Panc1 (cell line): ENCODE results near the gene PRRX1. TPM values are rescaled to one million over a fixed set of nuclear protein-coding genes. Genes with fewer than 3 reads are reported as not detected.

ENCODE experiments used
- ATAC-seq: fragments of 200-7000 bp; cut with Tn5 transposase; 2 replicates; pipeline ENCODE4 v1.9.1; 2020; ENCODE audit warnings: mild to moderate bottlenecking, moderate library complexity
- BruUV-seq: library from RNA; stranded (reverse); fragments of 400-500 nt; replicated peaks from 2 replicates; lab custom pipeline; 2021; lab: Mats Ljungman, UMichigan
- CTCF ChIA-PET: fragments of 300-600 bp; sonication (Branson Sonifier 250); formaldehyde crosslinking; loops from one replicate; lab custom pipeline; 2022; ENCODE audit warnings: antibody characterized with exemption; lab: Charles Lee
- POLR2A ChIA-PET: fragments of 300-600 bp; sonication (Branson Sonifier 250); formaldehyde crosslinking; loops from one replicate; lab custom pipeline; 2022; ENCODE audit warnings: antibody characterized with exemption; lab: Charles Lee
- DNase-seq: peaks from one replicate; pipeline ENCODE4 v3.0.0-alpha.2; 2010; ENCODE audit warnings: low read depth, low spot score
- H3K27ac ChIP-seq: 2 replicates; pipeline ENCODE4 v1.5.1; 2011; ENCODE audit warnings: mild to moderate bottlenecking, low read length, inconsistent platforms
- H3K27me3 ChIP-seq: fragments of 200-500 bp; sonication (Bioruptor generic); 2 replicates; pipeline ENCODE4 v1.6.0; 2014; ENCODE audit warnings: low read length, inconsistent platforms; ENCODE audit not compliant: control insufficient read depth, insufficient read depth
- H3K36me3 ChIP-seq: fragments of 200-500 bp; sonication (Bioruptor generic); 2 replicates; pipeline ENCODE4 v1.5.1; 2014; ENCODE audit warnings: inconsistent platforms, mild to moderate bottlenecking, low read length, moderate library complexity; ENCODE audit not compliant: control insufficient read depth, insufficient read depth
- H3K4me1 ChIP-seq: 2 replicates; pipeline ENCODE4 v1.5.1; 2011; ENCODE audit warnings: inconsistent platforms, mild to moderate bottlenecking, low read length, moderate library complexity; ENCODE audit not compliant: control insufficient read depth, insufficient read depth
- H3K4me3 ChIP-seq, 2 experiments: 2 replicates each; pipeline ENCODE4 v1.5.1; 2011 to 2012; ENCODE audit warnings: low read depth in 2 of 2, low read length in 2 of 2, mild to moderate bottlenecking in 2 of 2, inconsistent platforms in 1 of 2, moderate library complexity in 1 of 2
- H3K9me3 ChIP-seq: fragments of 200-500 bp; sonication (Bioruptor generic); 2 replicates; pipeline ENCODE4 v1.5.1; 2014; ENCODE audit warnings: low read depth, mild to moderate bottlenecking, inconsistent platforms, low read length, moderate library complexity; ENCODE audit not compliant: control insufficient read depth, insufficient read depth
- POLR2AphosphoS5 ChIP-seq: IDR thresholded peaks from 2 replicates; pipeline ENCODE4 v1.6.1; 2012; ENCODE audit warnings: mild to moderate bottlenecking, low read depth, low read length, moderate library complexity
- SIN3A ChIP-seq: IDR thresholded peaks from 2 replicates; pipeline ENCODE4 v1.6.1; 2012; ENCODE audit warnings: low read depth, mild to moderate bottlenecking, low read length, moderate library complexity, borderline replicate concordance; ENCODE audit not compliant: insufficient read depth
- TCF7L2 ChIP-seq: IDR thresholded peaks from 2 replicates; pipeline ENCODE4 v1.6.1; 2011; ENCODE audit warnings: mild to moderate bottlenecking, low read depth, low read length, inconsistent platforms
- in situ Hi-C: cut with HindIII; loops from 2 replicates; pipeline ENCODE4 v1.10.0; 2016; ENCODE audit warnings: low sequenced_read_pairs, low pct_unique_long_range_greater_than_20kb
- intact Hi-C: fragments of 100-400 bp; cut with micrococcal nuclease; formaldehyde crosslinking; loops from one replicate; pipeline ENCODE4 v1.10.0; 2022; ENCODE audit not compliant: unreplicated experiment
- total RNA-seq: library from RNA; stranded (reverse); gene quantifications from one replicate; pipeline ENCODE4 v1.2.1, GENCODE V29; 2021; ENCODE audit not compliant: unreplicated experiment
- TF ChIP-seq, protein P1 (sequence below): fragments of 450-650 bp; IDR thresholded peaks from 2 replicates; pipeline ENCODE4 v1.5.1; 2017; ENCODE audit warnings: mild to moderate bottlenecking
- TF ChIP-seq, protein P2 (sequence below), 2 experiments: IDR thresholded peaks; 2 replicates each; pipeline ENCODE4 v1.6.1; 2011 to 2012; ENCODE audit warnings: low read depth in 2 of 2, control low read depth in 1 of 2, low read length in 1 of 2, mild to moderate bottlenecking in 1 of 2, moderate library complexity in 1 of 2; ENCODE audit not compliant: insufficient read depth in 1 of 2

The PRRX1 gene
- total RNA-seq, 1 experiment from 2014 or later, result 0.69 TPM

GRCh38 chr1:170691258-170691657 lies 27.3 kb downstream of the PRRX1 start:
- CTCF ChIA-PET, result no interaction called here
- no peaks in the 10 kb centered on the region for H3K36me3 ChIP-seq
- no peak for DNase-seq
- H3K9me3 ChIP-seq, result no peaks in the 10 kb centered on the region
- in situ Hi-C loops (no loop called here), intact Hi-C loops (no loop called here)
- H3K27me3 ChIP-seq, result no peaks in the 10 kb centered on the region
- POLR2A ChIA-PET, result no interaction called here
- H3K4me3 ChIP-seq, result no peak overlapping the region
- no peak for ATAC-seq
- no peak overlapping the region for H3K27ac ChIP-seq
- peaks cover 5% of the 10 kb centered on the region; the same call in 1 of the 2 replicates for H3K4me1 ChIP-seq
- TF ChIP-seq, protein P1, sequence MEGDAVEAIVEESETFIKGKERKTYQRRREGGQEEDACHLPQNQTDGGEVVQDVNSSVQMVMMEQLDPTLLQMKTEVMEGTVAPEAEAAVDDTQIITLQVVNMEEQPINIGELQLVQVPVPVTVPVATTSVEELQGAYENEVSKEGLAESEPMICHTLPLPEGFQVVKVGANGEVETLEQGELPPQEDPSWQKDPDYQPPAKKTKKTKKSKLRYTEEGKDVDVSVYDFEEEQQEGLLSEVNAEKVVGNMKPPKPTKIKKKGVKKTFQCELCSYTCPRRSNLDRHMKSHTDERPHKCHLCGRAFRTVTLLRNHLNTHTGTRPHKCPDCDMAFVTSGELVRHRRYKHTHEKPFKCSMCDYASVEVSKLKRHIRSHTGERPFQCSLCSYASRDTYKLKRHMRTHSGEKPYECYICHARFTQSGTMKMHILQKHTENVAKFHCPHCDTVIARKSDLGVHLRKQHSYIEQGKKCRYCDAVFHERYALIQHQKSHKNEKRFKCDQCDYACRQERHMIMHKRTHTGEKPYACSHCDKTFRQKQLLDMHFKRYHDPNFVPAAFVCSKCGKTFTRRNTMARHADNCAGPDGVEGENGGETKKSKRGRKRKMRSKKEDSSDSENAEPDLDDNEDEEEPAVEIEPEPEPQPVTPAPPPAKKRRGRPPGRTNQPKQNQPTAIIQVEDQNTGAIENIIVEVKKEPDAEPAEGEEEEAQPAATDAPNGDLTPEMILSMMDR, result no peak
- TF ChIP-seq, protein P2, sequence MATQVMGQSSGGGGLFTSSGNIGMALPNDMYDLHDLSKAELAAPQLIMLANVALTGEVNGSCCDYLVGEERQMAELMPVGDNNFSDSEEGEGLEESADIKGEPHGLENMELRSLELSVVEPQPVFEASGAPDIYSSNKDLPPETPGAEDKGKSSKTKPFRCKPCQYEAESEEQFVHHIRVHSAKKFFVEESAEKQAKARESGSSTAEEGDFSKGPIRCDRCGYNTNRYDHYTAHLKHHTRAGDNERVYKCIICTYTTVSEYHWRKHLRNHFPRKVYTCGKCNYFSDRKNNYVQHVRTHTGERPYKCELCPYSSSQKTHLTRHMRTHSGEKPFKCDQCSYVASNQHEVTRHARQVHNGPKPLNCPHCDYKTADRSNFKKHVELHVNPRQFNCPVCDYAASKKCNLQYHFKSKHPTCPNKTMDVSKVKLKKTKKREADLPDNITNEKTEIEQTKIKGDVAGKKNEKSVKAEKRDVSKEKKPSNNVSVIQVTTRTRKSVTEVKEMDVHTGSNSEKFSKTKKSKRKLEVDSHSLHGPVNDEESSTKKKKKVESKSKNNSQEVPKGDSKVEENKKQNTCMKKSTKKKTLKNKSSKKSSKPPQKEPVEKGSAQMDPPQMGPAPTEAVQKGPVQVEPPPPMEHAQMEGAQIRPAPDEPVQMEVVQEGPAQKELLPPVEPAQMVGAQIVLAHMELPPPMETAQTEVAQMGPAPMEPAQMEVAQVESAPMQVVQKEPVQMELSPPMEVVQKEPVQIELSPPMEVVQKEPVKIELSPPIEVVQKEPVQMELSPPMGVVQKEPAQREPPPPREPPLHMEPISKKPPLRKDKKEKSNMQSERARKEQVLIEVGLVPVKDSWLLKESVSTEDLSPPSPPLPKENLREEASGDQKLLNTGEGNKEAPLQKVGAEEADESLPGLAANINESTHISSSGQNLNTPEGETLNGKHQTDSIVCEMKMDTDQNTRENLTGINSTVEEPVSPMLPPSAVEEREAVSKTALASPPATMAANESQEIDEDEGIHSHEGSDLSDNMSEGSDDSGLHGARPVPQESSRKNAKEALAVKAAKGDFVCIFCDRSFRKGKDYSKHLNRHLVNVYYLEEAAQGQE (IDR thresholded peaks at IDR 0.05; ENCODE audit: insufficient read depth in 1 of 2, low read depth in 2 of 2, low read length in 1 of 2), result no peak
- no peak for TF ChIP-seq POLR2AphosphoS5
- no peak for TF ChIP-seq SIN3A
- TF ChIP-seq TCF7L2, result no peak
- BruUV-seq, result no TSS peak

DNA sequence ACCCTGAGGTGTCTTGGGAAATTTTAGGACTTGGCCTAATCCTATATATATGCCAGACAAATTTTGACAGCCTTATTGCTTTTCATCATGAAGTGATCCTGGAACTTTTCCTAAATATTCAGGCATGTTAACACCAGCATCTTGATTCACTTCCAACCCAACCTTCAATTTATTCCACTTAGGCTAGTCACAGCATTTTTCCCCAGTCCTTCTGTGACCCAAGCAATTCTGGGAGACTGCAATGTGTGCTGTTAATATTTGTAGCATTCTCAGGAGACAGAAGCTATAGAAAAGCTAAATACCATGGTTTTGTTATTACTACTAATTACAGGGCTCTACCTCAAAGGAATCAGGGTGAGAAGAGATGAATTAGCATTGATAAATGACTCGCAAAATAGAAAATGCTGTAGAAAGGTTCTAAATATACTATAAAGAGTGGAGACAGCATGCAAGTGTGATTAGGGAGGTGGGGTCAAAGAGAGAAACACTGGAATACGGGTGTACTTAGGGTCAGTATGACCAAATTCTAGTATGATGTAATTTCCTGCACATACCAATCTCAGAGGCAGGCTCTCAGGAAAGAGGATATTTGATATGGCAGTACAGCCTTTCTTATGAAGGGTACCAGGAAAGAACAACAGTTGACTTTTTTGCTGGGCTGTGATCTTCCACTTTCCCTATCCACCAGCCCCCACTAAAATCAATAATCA lies 29.1 kb downstream of the PRRX1 start:
- CTCF ChIA-PET, result no interaction called here

More for the DNA sequence above, 29.1 kb downstream of the PRRX1 start:
- no peak for DNase-seq
- BruUV-seq, result no TSS peak
- no peak overlapping the region for H3K4me3 ChIP-seq
- H3K27ac ChIP-seq, result no peak overlapping the region
- ATAC-seq, result no peak
- in situ Hi-C loops, result no loop called here
- peaks cover 5% of the 10 kb centered on the region; the same call in 1 of the 2 replicates for H3K4me1 ChIP-seq
- no peaks in the 10 kb centered on the region for H3K9me3 ChIP-seq
- intact Hi-C loops, result no loop called here
- POLR2A ChIA-PET, result no interaction called here
- no peak for TF ChIP-seq SIN3A
- no peak for TF ChIP-seq POLR2AphosphoS5
- TF ChIP-seq TCF7L2, result no peak
- TF ChIP-seq, protein P2 (IDR thresholded peaks at IDR 0.05; ENCODE audit: insufficient read depth in 1 of 2, low read depth in 2 of 2, low read length in 1 of 2), result no peak
- TF ChIP-seq, protein P1, result no peak
- no peaks in the 10 kb centered on the region for H3K27me3 ChIP-seq
- no peaks in the 10 kb centered on the region for H3K36me3 ChIP-seq
